Measurements from ENCODE around the gene WT1.

Gene WT1

DNA sequence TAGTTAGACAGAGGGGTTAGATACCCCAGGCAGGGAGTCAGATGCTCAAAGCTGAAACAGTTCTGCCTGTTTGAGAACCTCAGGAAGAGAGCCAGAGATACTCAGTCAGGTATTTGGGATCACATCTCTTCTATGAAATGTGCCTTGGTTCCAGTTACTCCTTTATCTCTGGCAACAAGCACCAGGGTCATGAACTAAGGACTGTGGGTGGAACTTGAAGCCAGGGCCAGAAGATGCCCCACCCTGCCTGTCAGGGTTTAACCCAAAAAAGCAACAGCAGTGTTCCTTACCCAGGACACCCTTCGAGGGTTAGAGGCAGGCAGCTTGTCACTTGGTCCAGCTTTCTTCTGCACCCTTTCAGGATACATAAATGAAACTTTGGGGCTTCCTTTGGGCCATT, 15.0 kb upstream of the WT1 start:
- H3K9me2 ChIP-seq (ENCODE audit: low read depth, low read length): no peaks in the 10 kb centered on the region
- no peak overlapping the region for H3K4me2 ChIP-seq (ENCODE audit: low read length)
- no peak overlapping the region for H3K9ac ChIP-seq (ENCODE audit: low read length)
- no peaks in the 10 kb centered on the region for H3F3A ChIP-seq (ENCODE audit: insufficient read depth, low read length)
- no peaks in the 10 kb centered on the region for H3K4me1 ChIP-seq (ENCODE audit: insufficient read depth, low read length, severe bottlenecking)
- no peaks in the 10 kb centered on the region for H3K36me3 ChIP-seq (ENCODE audit: insufficient read depth, low read length)
- no peak overlapping the region for H2AFZ ChIP-seq (ENCODE audit: low read length)
- H3K27ac ChIP-seq (ENCODE audit: low read depth, low read length, poor library complexity, severe bottlenecking): no peak overlapping the region
- H3K27me3 ChIP-seq (ENCODE audit: insufficient read depth, low read length): 0 out of 2 replicates have a peak, but pooled peaks cover 4% of the 10 kb centered on the region
- no peak overlapping the region for H3K4me3 ChIP-seq (ENCODE audit: low read depth, low read length, poor library complexity, severe bottlenecking)
- H4K20me1 ChIP-seq (ENCODE audit: insufficient read depth, low read length): no peaks in the 10 kb centered on the region
- no peaks in the 10 kb centered on the region for H3K9me3 ChIP-seq (ENCODE audit: low read length)
- H3K79me2 ChIP-seq (ENCODE audit: insufficient read depth, low read length): no peaks in the 10 kb centered on the region
- TF ChIP-seq, protein P1, sequence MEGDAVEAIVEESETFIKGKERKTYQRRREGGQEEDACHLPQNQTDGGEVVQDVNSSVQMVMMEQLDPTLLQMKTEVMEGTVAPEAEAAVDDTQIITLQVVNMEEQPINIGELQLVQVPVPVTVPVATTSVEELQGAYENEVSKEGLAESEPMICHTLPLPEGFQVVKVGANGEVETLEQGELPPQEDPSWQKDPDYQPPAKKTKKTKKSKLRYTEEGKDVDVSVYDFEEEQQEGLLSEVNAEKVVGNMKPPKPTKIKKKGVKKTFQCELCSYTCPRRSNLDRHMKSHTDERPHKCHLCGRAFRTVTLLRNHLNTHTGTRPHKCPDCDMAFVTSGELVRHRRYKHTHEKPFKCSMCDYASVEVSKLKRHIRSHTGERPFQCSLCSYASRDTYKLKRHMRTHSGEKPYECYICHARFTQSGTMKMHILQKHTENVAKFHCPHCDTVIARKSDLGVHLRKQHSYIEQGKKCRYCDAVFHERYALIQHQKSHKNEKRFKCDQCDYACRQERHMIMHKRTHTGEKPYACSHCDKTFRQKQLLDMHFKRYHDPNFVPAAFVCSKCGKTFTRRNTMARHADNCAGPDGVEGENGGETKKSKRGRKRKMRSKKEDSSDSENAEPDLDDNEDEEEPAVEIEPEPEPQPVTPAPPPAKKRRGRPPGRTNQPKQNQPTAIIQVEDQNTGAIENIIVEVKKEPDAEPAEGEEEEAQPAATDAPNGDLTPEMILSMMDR (IDR thresholded peaks at IDR 0.05; ENCODE audit: low read length): no peak
- no peak for TF ChIP-seq EZH2 (IDR thresholded peaks at IDR 0.05; ENCODE audit: borderline replicate concordance, low read length)

DNA sequence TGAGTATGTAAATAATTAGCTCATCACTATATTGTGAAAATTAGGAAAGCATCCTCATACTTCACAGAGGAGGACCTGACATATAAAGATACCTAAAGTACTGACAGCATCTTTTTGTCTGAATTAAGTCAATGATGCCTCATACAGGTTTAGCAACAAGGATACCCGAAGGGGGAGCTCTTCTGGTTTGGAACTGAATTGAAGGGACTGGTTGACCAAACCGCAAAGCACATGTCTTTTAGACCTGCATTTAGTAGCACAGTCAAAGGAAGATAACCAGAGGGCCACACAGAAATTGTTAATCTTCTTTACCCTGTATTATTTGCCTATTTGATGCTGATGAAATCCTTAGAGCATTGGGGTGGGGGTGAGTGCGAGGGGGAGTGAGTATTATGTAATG, 12.9 kb upstream of the WT1 start:
- H2AFZ ChIP-seq (ENCODE audit: low read length): no peak overlapping the region
- no peaks in the 10 kb centered on the region for H3K36me3 ChIP-seq (ENCODE audit: insufficient read depth, low read length)
- H4K20me1 ChIP-seq (ENCODE audit: insufficient read depth, low read length): no peaks in the 10 kb centered on the region
- H3K9me2 ChIP-seq (ENCODE audit: low read depth, low read length): no peaks in the 10 kb centered on the region
- H3K9ac ChIP-seq (ENCODE audit: low read length): no peak overlapping the region
- H3K27me3 ChIP-seq (ENCODE audit: insufficient read depth, low read length): 0 out of 2 replicates have a peak, but pooled peaks cover 4% of the 10 kb centered on the region
- H3K4me1 ChIP-seq (ENCODE audit: insufficient read depth, low read length, severe bottlenecking): no peaks in the 10 kb centered on the region
- TF ChIP-seq EZH2 (IDR thresholded peaks at IDR 0.05; ENCODE audit: borderline replicate concordance, low read length): no peak
- TF ChIP-seq, protein P1 (IDR thresholded peaks at IDR 0.05; ENCODE audit: low read length): peak; percentile 42; the same call in 1 of the 2 replicates
- no peaks in the 10 kb centered on the region for H3F3A ChIP-seq (ENCODE audit: insufficient read depth, low read length)
- H3K79me2 ChIP-seq (ENCODE audit: insufficient read depth, low read length): no peaks in the 10 kb centered on the region
- H3K9me3 ChIP-seq (ENCODE audit: low read length): no peaks in the 10 kb centered on the region
- H3K4me3 ChIP-seq (ENCODE audit: low read depth, low read length, poor library complexity, severe bottlenecking): no peak overlapping the region
- no peak overlapping the region for H3K4me2 ChIP-seq (ENCODE audit: low read length)
- no peak overlapping the region for H3K27ac ChIP-seq (ENCODE audit: low read depth, low read length, poor library complexity, severe bottlenecking)

DNA sequence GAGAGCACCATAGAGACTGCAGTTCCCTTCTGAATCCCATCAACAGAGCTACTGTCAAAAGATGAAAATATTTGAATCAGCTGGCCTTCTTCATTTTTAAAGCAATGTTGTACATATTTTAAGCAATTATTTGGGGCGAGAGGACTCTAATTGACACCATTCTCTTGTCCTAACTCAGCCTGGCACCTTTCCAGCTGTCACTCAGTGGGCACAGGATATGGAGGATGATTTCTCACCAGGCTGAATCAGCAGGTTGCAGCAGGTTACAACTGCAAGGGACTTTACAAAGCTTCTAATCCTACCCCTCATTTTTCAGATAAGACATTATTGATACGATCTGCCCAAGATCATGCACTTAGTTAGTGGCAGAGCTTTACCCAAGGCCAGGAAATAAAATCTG, 11.9 kb upstream of the WT1 start:
- Histone ChIP-seq H2AFZ (ENCODE audit: low read length) (no peak overlapping the region), H3K4me2 (ENCODE audit: low read length) (no peak overlapping the region), H3K9me2 (ENCODE audit: low read depth, low read length) (no peaks in the 10 kb centered on the region), H3K36me3 (ENCODE audit: insufficient read depth, low read length) (no peaks in the 10 kb centered on the region), H3K27ac (ENCODE audit: low read depth, low read length, poor library complexity, severe bottlenecking) (no peak overlapping the region), H3K9ac (ENCODE audit: low read length) (no peak overlapping the region), H3K27me3 (ENCODE audit: insufficient read depth, low read length) (0 out of 2 replicates have a peak, but pooled peaks cover 4% of the 10 kb centered on the region), H3F3A (ENCODE audit: insufficient read depth, low read length) (no peaks in the 10 kb centered on the region), H3K9me3 (ENCODE audit: low read length) (no peaks in the 10 kb centered on the region), H4K20me1 (ENCODE audit: insufficient read depth, low read length) (no peaks in the 10 kb centered on the region), H3K4me3 (ENCODE audit: low read depth, low read length, poor library complexity, severe bottlenecking) (no peak overlapping the region), H3K79me2 (ENCODE audit: insufficient read depth, low read length) (no peaks in the 10 kb centered on the region), H3K4me1 (ENCODE audit: insufficient read depth, low read length, severe bottlenecking) (no peaks in the 10 kb centered on the region)
- no peak for TF ChIP-seq EZH2 (IDR thresholded peaks at IDR 0.05; ENCODE audit: borderline replicate concordance, low read length)
- TF ChIP-seq, protein P1 (IDR thresholded peaks at IDR 0.05; ENCODE audit: low read length): no peak
